ENCODE data around the gene GPC3.

Gene GPC3

DNA sequence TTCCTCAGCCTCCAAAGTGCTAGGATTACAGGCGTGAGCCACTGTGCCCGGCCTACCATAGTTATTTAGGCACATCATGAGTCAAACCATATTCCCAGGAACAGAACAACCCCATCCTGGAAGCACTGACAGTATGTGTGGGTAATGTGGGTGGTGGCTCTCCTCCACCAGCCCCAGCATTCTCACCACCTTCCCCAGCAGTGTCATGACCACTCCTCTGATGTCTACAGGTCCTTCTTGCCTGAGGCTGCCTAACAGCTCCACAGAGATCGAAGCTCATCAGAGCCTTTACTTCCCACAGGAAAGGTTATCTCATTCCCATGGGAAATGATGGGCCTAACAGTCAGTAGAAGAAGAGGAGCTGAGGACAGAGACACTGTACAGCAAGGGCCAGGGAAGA, 440.6 kb downstream of the GPC3 start:
- H3K36me3 ChIP-seq (ENCODE audit: control insufficient read depth, insufficient read depth, low read length), result no peaks in the 10 kb centered on the region
- DNase-seq (ENCODE audit: extremely low read depth, insufficient read length), result no peak
- no peak overlapping the region for H3K4me3 ChIP-seq (replicated peaks; ENCODE audit: low read depth, low read length)
- TF ChIP-seq, protein P1, sequence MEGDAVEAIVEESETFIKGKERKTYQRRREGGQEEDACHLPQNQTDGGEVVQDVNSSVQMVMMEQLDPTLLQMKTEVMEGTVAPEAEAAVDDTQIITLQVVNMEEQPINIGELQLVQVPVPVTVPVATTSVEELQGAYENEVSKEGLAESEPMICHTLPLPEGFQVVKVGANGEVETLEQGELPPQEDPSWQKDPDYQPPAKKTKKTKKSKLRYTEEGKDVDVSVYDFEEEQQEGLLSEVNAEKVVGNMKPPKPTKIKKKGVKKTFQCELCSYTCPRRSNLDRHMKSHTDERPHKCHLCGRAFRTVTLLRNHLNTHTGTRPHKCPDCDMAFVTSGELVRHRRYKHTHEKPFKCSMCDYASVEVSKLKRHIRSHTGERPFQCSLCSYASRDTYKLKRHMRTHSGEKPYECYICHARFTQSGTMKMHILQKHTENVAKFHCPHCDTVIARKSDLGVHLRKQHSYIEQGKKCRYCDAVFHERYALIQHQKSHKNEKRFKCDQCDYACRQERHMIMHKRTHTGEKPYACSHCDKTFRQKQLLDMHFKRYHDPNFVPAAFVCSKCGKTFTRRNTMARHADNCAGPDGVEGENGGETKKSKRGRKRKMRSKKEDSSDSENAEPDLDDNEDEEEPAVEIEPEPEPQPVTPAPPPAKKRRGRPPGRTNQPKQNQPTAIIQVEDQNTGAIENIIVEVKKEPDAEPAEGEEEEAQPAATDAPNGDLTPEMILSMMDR (IDR thresholded peaks at IDR 0.05; ENCODE audit: insufficient read depth, low read length, poor library complexity, severe bottlenecking), result no peak
- no peaks in the 10 kb centered on the region for H3K27me3 ChIP-seq (replicated peaks; ENCODE audit: control insufficient read depth, insufficient read depth, low read length)

- no peaks in the 10 kb centered on the region for H3K27me3 ChIP-seq (replicated peaks; ENCODE audit: control insufficient read depth, insufficient read depth, low read length)
- H3K4me3 ChIP-seq (replicated peaks; ENCODE audit: low read depth, low read length), result no peak overlapping the region
- TF ChIP-seq, protein P1 (IDR thresholded peaks at IDR 0.05; ENCODE audit: insufficient read depth, low read length, poor library complexity, severe bottlenecking), result no peak
- no peaks in the 10 kb centered on the region for H3K36me3 ChIP-seq (ENCODE audit: control insufficient read depth, insufficient read depth, low read length)
- DNase-seq (ENCODE audit: extremely low read depth, insufficient read length), result no peak
Measured at GRCh38 chrX:133544115-133544514, 441.3 kb downstream of the GPC3 start.

GRCh38 chrX:133543654-133544053, 441.7 kb downstream of the GPC3 start:
- H3K4me3 ChIP-seq (replicated peaks; ENCODE audit: low read depth, low read length), result no peak overlapping the region
- TF ChIP-seq, protein P1 (IDR thresholded peaks at IDR 0.05; ENCODE audit: insufficient read depth, low read length, poor library complexity, severe bottlenecking), result no peak
- no peak for DNase-seq (ENCODE audit: extremely low read depth, insufficient read length)
- no peaks in the 10 kb centered on the region for H3K27me3 ChIP-seq (replicated peaks; ENCODE audit: control insufficient read depth, insufficient read depth, low read length)
- no peaks in the 10 kb centered on the region for H3K36me3 ChIP-seq (ENCODE audit: control insufficient read depth, insufficient read depth, low read length)

DNA sequence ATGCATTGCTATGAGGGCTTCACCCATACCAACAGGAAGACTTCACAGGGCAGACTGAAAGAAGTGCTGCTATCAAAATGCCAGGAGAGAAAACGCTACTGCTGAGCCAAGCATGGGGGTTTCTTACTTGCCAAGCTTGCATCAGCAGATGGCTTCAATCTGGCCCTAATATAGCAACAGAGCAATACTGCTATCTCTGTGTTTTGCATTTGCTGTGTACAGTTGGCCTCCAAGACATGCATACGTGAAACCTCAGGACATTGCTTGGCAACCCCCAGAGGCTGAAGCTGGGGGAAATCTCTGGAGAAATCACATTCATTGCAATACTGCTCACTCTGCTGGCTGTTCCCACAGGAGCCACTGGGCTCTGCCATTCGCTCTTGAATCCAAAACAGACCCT, 442.9 kb downstream of the GPC3 start:
- Histone ChIP-seq H3K27me3 (replicated peaks; ENCODE audit: control insufficient read depth, insufficient read depth, low read length) (no peaks in the 10 kb centered on the region), H3K4me3 (replicated peaks; ENCODE audit: low read depth, low read length) (no peak overlapping the region), H3K36me3 (ENCODE audit: control insufficient read depth, insufficient read depth, low read length) (no peaks in the 10 kb centered on the region)
- no peak for DNase-seq (ENCODE audit: extremely low read depth, insufficient read length)
- TF ChIP-seq, protein P1 (IDR thresholded peaks at IDR 0.05; ENCODE audit: insufficient read depth, low read length, poor library complexity, severe bottlenecking), result no peak

DNA sequence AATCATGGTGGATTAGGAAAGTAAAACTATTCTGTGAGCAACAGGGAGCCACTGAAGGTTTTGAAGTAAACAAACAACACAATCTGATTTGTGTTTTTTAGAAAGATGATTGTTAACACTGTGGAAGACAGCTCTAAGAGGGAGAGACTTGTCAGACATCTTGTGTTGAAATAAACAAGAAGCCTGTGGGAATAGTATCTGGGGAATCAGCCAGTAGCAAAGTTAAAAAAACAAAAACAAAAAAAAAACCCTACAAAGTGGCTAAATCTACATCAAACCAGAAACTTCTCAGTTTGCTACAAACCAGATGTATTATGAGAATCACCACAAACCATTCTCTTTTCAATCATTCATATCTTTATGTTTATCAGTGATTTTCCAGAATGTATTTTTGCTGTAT, 444.4 kb downstream of the GPC3 start:
- no peak overlapping the region for H3K4me3 ChIP-seq (replicated peaks; ENCODE audit: low read depth, low read length)
- DNase-seq (ENCODE audit: extremely low read depth, insufficient read length), result no peak
- H3K27me3 ChIP-seq (replicated peaks; ENCODE audit: control insufficient read depth, insufficient read depth, low read length), result no peaks in the 10 kb centered on the region
- TF ChIP-seq, protein P1 (IDR thresholded peaks at IDR 0.05; ENCODE audit: insufficient read depth, low read length, poor library complexity, severe bottlenecking), result no peak
- no peaks in the 10 kb centered on the region for H3K36me3 ChIP-seq (ENCODE audit: control insufficient read depth, insufficient read depth, low read length)

DNA sequence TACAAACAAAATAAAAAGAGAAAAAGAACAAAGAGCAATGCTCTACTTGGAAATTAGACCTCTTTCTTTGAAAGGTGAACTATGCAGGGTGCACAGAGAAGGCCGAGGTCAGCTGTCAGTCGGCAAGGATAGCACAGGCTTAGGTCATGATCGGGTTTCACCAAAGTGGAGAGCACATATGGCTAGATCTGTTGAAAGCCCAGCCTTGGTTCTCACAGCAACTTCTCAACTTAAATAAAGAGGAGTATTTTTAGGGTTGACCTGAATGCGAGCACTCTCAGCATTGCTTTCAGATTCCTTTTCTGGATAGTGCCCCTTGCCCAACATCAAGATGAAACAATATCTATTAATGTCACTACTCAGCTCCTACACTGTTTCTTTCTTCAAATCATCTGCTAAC, 447.2 kb downstream of the GPC3 start:
- H3K4me3 ChIP-seq (replicated peaks; ENCODE audit: low read depth, low read length), result no peak overlapping the region
- no peak for DNase-seq (ENCODE audit: extremely low read depth, insufficient read length)

More for the DNA sequence above, 447.2 kb downstream of the GPC3 start:
- Histone ChIP-seq H3K27me3 (replicated peaks; ENCODE audit: control insufficient read depth, insufficient read depth, low read length) (no peaks in the 10 kb centered on the region), H3K36me3 (ENCODE audit: control insufficient read depth, insufficient read depth, low read length) (no peaks in the 10 kb centered on the region)
- TF ChIP-seq, protein P1 (IDR thresholded peaks at IDR 0.05; ENCODE audit: insufficient read depth, low read length, poor library complexity, severe bottlenecking), result no peak
